Measurements from ENCODE around the gene SBSN. TPM values are rescaled to one million over a fixed set of nuclear protein-coding genes. Genes with fewer than 3 reads are reported as not detected.

SBSN gene
- total RNA-seq, 2 donors from 2014 or later = not detected

GRCh38 chr19:35556025-35556590 is 28.0 kb upstream of the SBSN start:
- DNase-seq (ENCODE audit: low spot score) = no peak
- Histone ChIP-seq H3K4me3 (no peak overlapping the region), H3K27me3 (peaks cover 0 to 9% of the 10 kb centered on the region in 2 donors), H3K4me1 (peaks cover 0 to 14% of the 10 kb centered on the region in 2 donors), H3K27ac (no peak overlapping the region), H3K9me3 (no peaks in the 10 kb centered on the region), H3K36me3 (no peaks in the 10 kb centered on the region)
- no peak for TF ChIP-seq CTCF (IDR thresholded peaks at IDR 0.05)

- H3K4me1 ChIP-seq = peaks cover 0 to 14% of the 10 kb centered on the region in 2 donors
These were observed 27.3 kb upstream of the SBSN start for GRCh38 chr19:35555301-35556005.

DNA sequence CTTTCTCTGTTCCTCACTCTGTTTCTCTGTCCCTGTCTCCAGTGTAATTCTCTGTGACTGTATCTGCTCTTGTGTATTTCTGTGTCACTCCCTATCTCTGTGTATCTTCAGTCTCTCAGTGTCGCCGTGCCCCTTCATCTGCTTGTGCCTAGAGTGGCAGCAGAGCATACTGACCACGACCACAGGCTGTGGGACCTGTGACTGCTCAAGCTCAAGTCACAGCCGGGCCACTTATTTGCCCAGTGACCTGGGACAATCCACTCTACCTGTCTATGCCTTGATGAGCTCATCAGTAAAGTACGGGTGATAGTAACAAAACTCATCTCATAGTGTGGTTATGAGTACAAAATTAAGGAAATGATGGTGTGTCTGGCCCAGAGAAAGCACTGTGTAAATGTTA is 26.0 kb upstream of the SBSN start:
- no peak for DNase-seq (ENCODE audit: low spot score)

More at GRCh38 chr19:35555301-35556005, 27.3 kb upstream of the SBSN start:
- Histone ChIP-seq H3K27me3 (peaks cover 0 to 9% of the 10 kb centered on the region in 2 donors), H3K36me3 (no peaks in the 10 kb centered on the region), H3K4me3 (no peak overlapping the region), H3K27ac (no peak overlapping the region), H3K9me3 (no peaks in the 10 kb centered on the region)
- TF ChIP-seq CTCF (IDR thresholded peaks at IDR 0.05) = no peak
- DNase-seq (ENCODE audit: low spot score) = no peak

DNA sequence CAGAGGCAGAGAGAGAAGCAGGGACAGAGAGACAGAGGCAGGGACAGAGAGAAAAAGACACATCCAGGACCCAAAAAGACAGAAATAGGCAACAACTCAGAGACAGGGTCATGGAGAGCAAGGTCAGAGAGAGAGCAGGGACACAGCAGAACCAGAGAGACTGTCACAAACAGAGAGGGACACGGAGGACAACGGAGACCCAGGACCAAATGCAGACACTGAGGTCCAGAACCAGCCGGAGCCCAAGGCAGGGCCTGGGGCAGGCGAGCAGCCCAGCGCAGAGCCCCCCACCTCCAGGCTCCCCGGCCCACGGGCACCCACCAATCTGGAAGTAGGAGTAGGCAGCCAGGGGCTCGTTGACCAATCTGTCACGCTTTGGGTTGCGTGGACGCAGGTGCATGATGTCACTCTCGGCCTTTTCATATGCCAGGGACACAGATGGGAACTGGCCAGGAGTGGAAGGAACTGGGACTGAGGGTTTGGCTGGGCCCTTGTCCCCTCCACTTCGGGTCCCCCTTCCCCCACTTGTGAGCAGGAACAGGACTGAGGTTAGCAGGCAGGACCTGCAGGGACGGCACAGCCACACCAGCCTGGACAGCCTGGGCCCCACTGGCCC is 25.4 kb upstream of the SBSN start:
- H3K4me1 ChIP-seq = peaks cover 0 to 12% of the 10 kb centered on the region in 2 donors

More for the DNA sequence above, 26.0 kb upstream of the SBSN start:
- no peak for TF ChIP-seq CTCF (IDR thresholded peaks at IDR 0.05)
- Histone ChIP-seq H3K27ac (no peak overlapping the region), H3K27me3 (peaks cover 0 to 9% of the 10 kb centered on the region in 2 donors), H3K4me1 (peaks cover 0 to 14% of the 10 kb centered on the region in 2 donors), H3K4me3 (no peak overlapping the region), H3K9me3 (no peaks in the 10 kb centered on the region), H3K36me3 (no peaks in the 10 kb centered on the region)

More for the DNA sequence above, 25.4 kb upstream of the SBSN start:
- Histone ChIP-seq H3K9me3 (no peaks in the 10 kb centered on the region), H3K27me3 (peaks cover 0 to 6% of the 10 kb centered on the region in 2 donors), H3K4me3 (no peak overlapping the region), H3K36me3 (no peaks in the 10 kb centered on the region), H3K27ac (no peak overlapping the region)
- no peak for TF ChIP-seq CTCF (IDR thresholded peaks at IDR 0.05)
- no peak for DNase-seq (ENCODE audit: low spot score)
